HUES6 (cell line): ENCODE data around the gene IRF9.

Source experiments
- H3K27ac ChIP-seq: 2 replicates; pipeline ENCODE4 v1.7.0; 2013; ENCODE audit warnings: low read depth, mild to moderate bottlenecking, low read length, inconsistent platforms
- H3K27me3 ChIP-seq: 2 replicates; pipeline ENCODE4 v1.6.1; 2013; ENCODE audit warnings: low read length; ENCODE audit not compliant: control insufficient read depth, insufficient read depth
- H3K36me3 ChIP-seq: 2 replicates; pipeline ENCODE4 v1.6.1; 2013; ENCODE audit warnings: low read length; ENCODE audit not compliant: control insufficient read depth, insufficient read depth
- H3K4me1 ChIP-seq: 2 replicates; pipeline ENCODE4 v1.6.1; 2013; ENCODE audit warnings: low read length; ENCODE audit not compliant: control insufficient read depth, insufficient read depth
- H3K4me3 ChIP-seq: 2 replicates; pipeline ENCODE4 v1.5.1; 2013; ENCODE audit warnings: low read depth, low read length
- H3K9ac ChIP-seq: one replicate; pipeline ENCODE4 v1.6.1; 2013; ENCODE audit warnings: mild to moderate bottlenecking, low read length
- H3K9me3 ChIP-seq: 2 replicates; pipeline ENCODE4 v1.6.1; 2013; ENCODE audit warnings: low read depth, low read length; ENCODE audit not compliant: control insufficient read depth, insufficient read depth

IRF9 gene

DNA sequence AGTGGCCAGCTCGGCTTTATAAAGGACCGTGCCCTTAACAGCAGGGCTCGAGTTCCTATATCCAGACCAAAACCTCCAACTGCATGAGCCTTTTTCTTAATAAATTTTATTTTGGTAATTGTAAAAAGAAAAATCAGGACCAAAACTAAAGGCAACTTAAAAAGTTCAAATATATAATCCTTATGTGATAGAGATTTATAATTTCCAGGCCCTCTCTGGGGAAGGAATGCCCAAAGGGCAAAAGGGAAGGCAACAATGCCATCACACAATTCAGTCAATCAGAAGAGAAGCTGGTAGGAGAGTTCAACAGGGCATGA is 28.0 kb downstream of the IRF9 start:
- no peak overlapping the region for H3K27ac ChIP-seq
- no peaks in the 10 kb centered on the region for H3K9me3 ChIP-seq
- peaks cover 63% of the 10 kb centered on the region for H3K36me3 ChIP-seq
- peak overlapping the region; percentile 30; the same call in 1 of the 2 replicates for H3K4me3 ChIP-seq
- peaks cover 5% of the 10 kb centered on the region; the same call in 1 of the 2 replicates for H3K4me1 ChIP-seq
- peak overlapping the region; percentile 36 for H3K9ac ChIP-seq
- no peaks in the 10 kb centered on the region for H3K27me3 ChIP-seq

DNA sequence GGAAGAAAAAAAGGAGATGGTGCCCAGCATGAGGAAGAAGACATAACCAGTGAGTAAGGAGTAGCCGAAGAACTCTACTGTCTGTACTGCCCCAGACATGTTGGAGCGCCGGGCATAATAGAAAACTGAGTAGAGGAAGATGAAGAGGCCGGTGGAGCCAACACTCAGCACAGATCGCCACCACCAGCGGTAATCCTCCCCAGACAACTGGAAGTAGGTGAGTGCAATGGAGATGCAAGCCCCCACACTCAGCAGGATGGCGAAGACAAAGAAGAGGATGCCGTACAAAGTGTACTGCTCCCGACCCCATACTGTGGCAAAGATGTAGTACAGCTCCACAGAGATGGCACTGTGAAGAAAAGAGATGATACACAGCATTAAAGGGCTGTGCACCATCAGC is 28.4 kb downstream of the IRF9 start:
- H3K27me3 ChIP-seq: no peaks in the 10 kb centered on the region
- H3K27ac ChIP-seq: no peak overlapping the region
- no peaks in the 10 kb centered on the region for H3K9me3 ChIP-seq
- peak overlapping the region; percentile 36 for H3K9ac ChIP-seq
- peaks cover 6% of the 10 kb centered on the region; the same call in 1 of the 2 replicates for H3K4me1 ChIP-seq
- H3K4me3 ChIP-seq: 0 out of 2 replicates have a peak overlapping the region, but pooled peaks have one; percentile 30
- peaks cover 63% of the 10 kb centered on the region for H3K36me3 ChIP-seq

DNA sequence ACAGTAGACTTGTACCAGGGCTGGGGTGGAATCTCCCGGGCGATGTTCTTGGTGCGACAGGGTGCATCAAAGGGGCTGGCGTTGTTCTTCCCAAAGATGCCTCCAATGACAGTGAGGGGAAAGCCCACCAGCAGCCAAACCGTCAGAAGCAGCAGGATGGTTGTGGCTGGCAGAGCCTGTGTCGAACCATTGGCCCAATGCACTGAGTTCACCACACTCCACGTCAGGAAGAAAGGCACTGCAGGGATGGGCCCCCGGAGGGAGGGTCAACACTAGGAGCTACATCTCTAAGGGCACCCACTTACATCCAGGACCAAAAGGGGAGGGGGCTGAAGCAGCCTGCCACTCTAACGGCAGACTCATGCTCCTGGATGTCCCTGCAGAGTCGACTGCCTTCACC is 29.4 kb downstream of the IRF9 start:
- Histone ChIP-seq H3K4me1 (peaks cover 11% of the 10 kb centered on the region; the same call in 1 of the 2 replicates), H3K36me3 (peaks cover 54% of the 10 kb centered on the region), H3K27ac (no peak overlapping the region), H3K9ac (no peak overlapping the region), H3K4me3 (no peak overlapping the region), H3K27me3 (no peaks in the 10 kb centered on the region), H3K9me3 (no peaks in the 10 kb centered on the region)

DNA sequence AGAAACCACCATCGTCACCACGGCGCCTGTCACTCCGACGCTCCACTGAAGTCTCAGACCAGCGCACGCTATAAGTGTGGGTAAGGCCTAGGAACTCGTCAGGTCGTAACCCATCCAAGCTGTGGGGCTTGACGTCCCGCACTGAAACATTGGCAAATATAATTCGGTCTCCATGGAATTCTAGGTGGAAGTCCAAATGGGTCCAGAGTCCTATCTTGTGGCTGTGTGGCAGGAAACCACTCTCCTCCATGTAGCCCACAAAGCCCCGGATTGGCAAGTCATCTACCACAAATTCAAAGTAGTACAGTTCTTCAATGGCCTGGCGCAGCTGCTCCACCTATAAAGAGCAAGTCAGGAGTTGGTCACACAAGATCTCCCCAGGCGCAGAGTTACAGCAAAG is 31.9 kb downstream of the IRF9 start:
- no peak overlapping the region for H3K4me3 ChIP-seq
- peaks cover 7% of the 10 kb centered on the region; the same call in 1 of the 2 replicates for H3K4me1 ChIP-seq
- H3K9ac ChIP-seq: no peak overlapping the region
- peaks cover 31% of the 10 kb centered on the region for H3K36me3 ChIP-seq
- no peaks in the 10 kb centered on the region for H3K9me3 ChIP-seq
- no peak overlapping the region for H3K27ac ChIP-seq
- no peaks in the 10 kb centered on the region for H3K27me3 ChIP-seq

DNA sequence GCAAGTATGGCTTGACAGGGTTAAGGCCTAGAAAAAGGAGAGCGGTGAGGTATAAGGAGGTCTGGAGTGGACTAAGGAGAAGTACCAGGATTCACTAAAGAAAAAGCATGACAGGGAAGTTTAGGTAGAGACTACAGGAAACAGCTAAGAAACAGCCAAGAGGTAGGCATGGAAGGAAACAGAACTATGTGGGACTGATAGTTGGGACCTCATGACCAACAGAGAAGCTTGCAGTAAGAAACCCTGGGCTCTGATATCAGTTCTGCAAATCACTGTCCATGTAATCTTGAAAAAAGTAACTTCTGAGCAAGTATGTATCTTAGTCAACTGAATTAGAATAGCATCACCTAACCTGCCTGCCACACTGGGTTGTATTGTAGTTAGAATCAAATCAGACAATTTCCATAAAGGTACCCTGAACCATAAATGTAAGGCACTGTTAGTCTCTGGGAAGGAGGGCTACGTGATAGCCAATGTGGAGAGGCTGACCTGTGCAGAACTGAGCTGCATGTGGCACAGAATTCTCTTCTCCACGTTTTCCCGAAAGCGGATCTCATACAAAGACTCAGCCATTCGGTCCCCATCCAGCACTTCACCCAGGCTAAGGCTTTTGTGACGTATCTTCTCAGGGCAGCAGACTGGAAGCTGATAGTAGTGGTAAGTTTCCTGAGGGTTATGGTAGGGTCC is 33.3 kb downstream of the IRF9 start:
- H3K4me1 ChIP-seq: peaks cover 6% of the 10 kb centered on the region; the same call in 1 of the 2 replicates
- H3K9ac ChIP-seq: peak overlapping the region; percentile 98
- H3K9me3 ChIP-seq: no peaks in the 10 kb centered on the region; the same call in 1 of the 2 replicates
- H3K27ac ChIP-seq: no peak overlapping the region
- H3K4me3 ChIP-seq: peak overlapping the region; percentile 89
- H3K36me3 ChIP-seq: peaks cover 38% of the 10 kb centered on the region
- H3K27me3 ChIP-seq: no peaks in the 10 kb centered on the region

DNA sequence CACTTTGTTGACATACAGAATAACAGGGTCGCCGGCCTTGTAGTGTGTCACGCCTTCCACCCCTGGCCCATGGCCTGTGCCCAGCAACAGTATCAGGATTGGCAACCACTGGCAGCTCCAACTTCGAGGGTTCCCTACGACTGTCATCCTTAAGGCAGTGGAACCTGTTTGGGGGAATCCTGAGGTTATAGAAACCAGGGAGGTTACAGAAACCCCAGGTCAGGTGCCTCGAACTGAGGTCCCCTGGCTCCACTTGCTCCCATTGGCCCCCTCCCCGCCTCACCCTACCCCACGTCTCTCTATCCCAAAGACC is 33.8 kb downstream of the IRF9 start:
- Histone ChIP-seq H3K9me3 (peaks cover 2% of the 10 kb centered on the region; the same call in 1 of the 2 replicates), H3K9ac (peak overlapping the region; percentile 98), H3K27me3 (no peaks in the 10 kb centered on the region), H3K4me3 (peak overlapping the region; percentile 89), H3K4me1 (peaks cover 6% of the 10 kb centered on the region; the same call in 1 of the 2 replicates), H3K27ac (peak overlapping the region; percentile 100), H3K36me3 (peaks cover 40% of the 10 kb centered on the region)

DNA sequence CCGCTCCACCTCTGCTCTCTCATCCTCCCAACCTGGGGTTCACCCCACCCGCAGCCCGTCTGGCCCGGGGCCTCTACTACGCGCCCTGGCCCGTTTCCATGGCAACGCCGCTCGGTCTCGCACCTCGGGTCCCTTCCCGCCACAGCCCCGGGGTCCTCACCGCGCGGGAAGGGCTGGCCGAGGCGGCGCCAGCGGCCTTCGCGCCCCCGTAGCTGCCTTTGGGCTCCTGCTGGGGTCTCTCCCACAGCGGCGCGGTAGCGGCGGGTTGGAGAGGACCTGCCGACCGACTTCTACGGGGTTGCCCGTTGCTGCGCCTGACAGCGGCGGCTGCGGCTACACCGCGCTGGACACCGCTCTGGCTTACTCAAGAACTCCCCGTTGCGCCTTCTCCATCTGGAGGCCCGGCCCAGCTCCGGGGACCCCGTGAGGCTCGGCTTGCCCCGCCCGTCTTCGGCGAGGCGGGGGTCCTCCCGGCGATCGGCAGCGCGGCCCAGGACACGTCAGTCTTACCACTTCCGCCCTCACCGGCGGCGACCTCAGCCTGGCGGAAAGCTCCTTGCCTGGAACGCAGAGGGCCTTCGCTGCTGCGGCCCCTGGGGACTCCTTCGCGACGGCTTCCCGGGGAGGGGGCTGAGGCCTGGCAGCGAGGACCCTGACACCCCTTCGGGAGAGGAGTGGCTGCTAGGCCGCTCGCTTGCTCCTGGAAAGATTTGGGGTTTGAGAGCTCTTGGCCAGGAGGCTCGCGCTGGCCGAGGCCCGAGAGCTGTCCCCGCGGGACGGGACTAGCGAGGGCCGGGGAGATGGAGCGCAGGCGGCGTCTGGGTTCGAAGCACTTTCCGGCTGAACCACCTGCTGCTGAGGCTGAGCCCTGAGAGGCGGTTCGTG is 34.4 kb downstream of the IRF9 start, which contains the start of gene TM9SF1:
Gene TM9SF1 (minus strand): TSS at position 256 of the 885 bp plus-strand sequence. CDS start 422 bp downstream, outside the sequence.
- peak within 1 kb of the TSS; percentile 100 for H3K27ac ChIP-seq
- H3K9me3 ChIP-seq: peaks cover 2% of the 10 kb centered on the region; the same call in 1 of the 2 replicates
- peaks cover 39% of the 10 kb centered on the region for H3K36me3 ChIP-seq
- peaks cover 6% of the 10 kb centered on the region; the same call in 1 of the 2 replicates for H3K4me1 ChIP-seq
- peak within 1 kb of the TSS; percentile 89 for H3K4me3 ChIP-seq
- H3K27me3 ChIP-seq: no peaks in the 10 kb centered on the region
- peak within 1 kb of the TSS; percentile 98 for H3K9ac ChIP-seq

DNA sequence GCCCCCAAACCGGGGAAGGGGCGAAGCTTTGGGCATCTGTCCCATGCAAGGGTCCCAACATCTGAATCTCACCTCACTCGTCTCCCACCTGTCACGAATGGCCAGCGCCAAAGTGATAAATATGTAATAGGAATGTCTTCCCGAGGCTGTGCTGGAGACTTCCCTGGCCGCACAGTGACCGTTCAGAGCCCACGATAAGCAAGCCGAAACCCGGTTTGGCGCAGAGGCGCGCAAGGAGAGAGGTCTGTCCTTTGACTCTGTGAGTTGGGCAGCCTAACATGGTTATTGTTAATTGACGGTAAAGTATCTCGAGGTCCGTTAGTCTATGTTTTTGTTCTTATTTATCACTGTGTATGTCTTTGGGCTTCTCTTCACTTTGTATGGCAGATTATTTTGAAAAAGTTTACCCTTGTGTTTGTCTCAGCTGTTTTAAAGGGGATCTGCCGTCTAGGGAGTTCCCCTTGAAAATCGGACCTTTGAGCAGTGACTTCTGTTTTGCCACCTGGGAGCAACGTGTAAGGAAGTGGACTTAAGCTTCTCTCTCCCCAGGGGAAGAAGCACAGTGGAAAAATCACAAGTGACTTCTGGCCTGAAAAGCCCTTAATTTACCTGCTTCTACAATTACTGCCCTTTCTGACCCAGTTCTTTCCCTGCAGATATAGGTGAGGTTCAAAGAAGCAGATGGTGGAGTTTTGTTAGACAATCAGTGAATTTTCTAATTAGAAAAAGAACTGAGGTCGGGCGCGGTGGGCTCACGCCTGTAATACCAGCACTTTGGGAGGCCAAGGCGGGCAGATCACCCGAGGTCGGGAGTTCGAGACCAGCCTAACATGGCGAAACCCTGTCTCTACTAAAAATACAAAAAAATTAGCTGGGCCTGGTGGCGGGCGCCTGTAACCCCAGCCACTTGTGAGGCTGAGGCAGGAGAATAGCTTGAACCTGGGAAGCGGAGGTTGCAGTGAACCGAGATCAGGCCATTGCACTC is 35.3 kb downstream of the IRF9 start:
- no peaks in the 10 kb centered on the region for H3K27me3 ChIP-seq
- H3K27ac ChIP-seq: peak overlapping the region; percentile 100
- H3K4me3 ChIP-seq: peak overlapping the region; percentile 89
- H3K4me1 ChIP-seq: peaks cover 6% of the 10 kb centered on the region; the same call in 1 of the 2 replicates
- H3K36me3 ChIP-seq: peaks cover 43% of the 10 kb centered on the region
- peak overlapping the region; percentile 98 for H3K9ac ChIP-seq
- peaks cover 5% of the 10 kb centered on the region for H3K9me3 ChIP-seq

DNA sequence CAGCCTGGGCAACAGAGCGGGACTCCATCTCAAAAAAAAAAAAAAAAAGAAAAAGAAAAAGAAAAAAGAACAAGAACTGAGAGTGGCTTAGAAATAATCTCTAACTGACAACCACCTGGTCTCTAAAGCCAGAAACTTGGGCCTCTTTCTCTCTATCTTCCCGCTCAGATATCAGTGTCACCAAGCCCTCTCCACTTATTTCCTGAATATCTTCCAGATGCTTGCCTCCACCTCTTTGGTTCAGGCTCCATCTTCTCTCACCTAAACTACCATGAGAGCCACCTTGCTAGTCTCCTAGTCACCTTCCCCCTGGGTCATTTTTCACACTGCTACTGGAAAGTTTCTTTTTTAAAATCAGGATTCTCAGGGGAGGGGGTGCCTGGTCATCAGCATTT is 36.0 kb downstream of the IRF9 start:
- peaks cover 45% of the 10 kb centered on the region for H3K36me3 ChIP-seq
- H3K4me3 ChIP-seq: peak overlapping the region; percentile 89; the same call in 1 of the 2 replicates
- H3K27ac ChIP-seq: no peak overlapping the region
- peaks cover 6% of the 10 kb centered on the region; the same call in 1 of the 2 replicates for H3K4me1 ChIP-seq
- peaks cover 9% of the 10 kb centered on the region for H3K9me3 ChIP-seq
- no peak overlapping the region for H3K9ac ChIP-seq
- H3K27me3 ChIP-seq: no peaks in the 10 kb centered on the region

DNA sequence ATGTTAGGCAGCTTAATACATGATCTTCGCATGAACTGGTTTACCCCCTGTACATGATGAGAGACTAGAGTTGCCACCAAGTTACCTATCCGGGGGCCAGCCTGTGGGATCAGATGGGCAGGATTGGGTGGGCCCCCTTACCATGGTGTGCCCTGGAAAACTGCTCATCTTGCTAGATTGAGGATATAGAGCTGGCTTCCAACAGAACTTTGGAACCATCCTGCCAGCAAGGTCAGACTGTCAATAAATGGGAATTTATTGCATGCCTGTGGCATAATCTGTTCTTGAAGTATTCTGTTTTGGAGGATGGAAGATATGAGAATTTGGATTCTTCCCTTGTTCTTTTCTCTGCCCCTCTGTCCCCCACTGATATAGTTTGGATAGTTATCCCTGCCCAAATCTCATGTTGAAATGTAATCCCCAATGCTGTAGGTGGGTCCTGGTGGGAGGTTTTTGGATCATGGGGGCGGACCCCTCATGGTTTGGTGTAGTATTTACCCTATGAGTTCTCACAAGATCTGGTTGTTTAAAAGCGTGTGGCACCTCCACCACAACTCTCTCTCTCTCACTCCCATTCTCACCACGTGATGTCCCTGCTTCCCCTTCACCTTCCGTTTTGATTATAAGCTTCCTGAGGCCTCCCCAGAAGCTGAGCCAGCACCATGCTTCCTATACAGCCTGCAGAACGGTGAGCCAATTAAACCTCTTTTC is 37.9 kb downstream of the IRF9 start:
- Histone ChIP-seq H3K36me3 (peaks cover 38% of the 10 kb centered on the region), H3K27ac (no peak overlapping the region), H3K27me3 (no peaks in the 10 kb centered on the region), H3K4me3 (no peak overlapping the region), H3K9ac (no peak overlapping the region), H3K4me1 (peaks cover 11% of the 10 kb centered on the region), H3K9me3 (peaks cover 14% of the 10 kb centered on the region)
